GM12878 (cell line): ENCODE results near the gene DPH6. TPM values are rescaled to one million over a fixed set of nuclear protein-coding genes. Genes with fewer than 3 reads are reported as not detected.

ENCODE experiments used
- ATAC-seq: fragments of 200-7000 bp; cut with Tn5 transposase; 3 replicates; pipeline ENCODE4 v1.9.1; 2020; ENCODE audit warnings: mild to moderate bottlenecking, moderate library complexity
- BruUV-seq: library from RNA; stranded (reverse); fragments of 400-500 nt; replicated peaks from 2 replicates; lab custom pipeline; 2021; lab: Mats Ljungman, UMichigan
- CTCF ChIA-PET: fragments of 300-600 bp; sonication (Branson Sonifier 250); formaldehyde crosslinking; extraction: SDS; loops from one replicate; lab custom pipeline; 2021; ENCODE audit warnings: inconsistent platforms; lab: Yijun Ruan, JAX
- POLR2A ChIA-PET: fragments of 350-600 bp; formaldehyde crosslinking; extraction: SDS; loops from one replicate; lab custom pipeline; 2021; ENCODE audit warnings: inconsistent platforms; lab: Charles Lee
- RAD21 ChIA-PET: fragments of 300-600 bp; sonication (Branson Sonifier 250); formaldehyde crosslinking; loops from one replicate; lab custom pipeline; 2023; ENCODE audit warnings: antibody characterized with exemption; ENCODE audit not compliant: unreplicated experiment; lab: Charles Lee
- SMC1A ChIA-PET: fragments of 300-600 bp; sonication (Branson Sonifier 250); formaldehyde crosslinking; loops from one replicate; lab custom pipeline; 2023; ENCODE audit not compliant: unreplicated experiment, uncharacterized antibody; lab: Charles Lee
- DNase-seq: peaks from one replicate; pipeline ENCODE4 v3.0.0-alpha.2; 2011; ENCODE audit warnings: low read depth, low spot score
- FAIRE-seq: peaks from 3 replicates; lab custom pipeline; 2011; peaks lifted over from hg19 to GRCh38; lab: Jason Lieb, UNC
- H2AFZ ChIP-seq: 2 replicates; pipeline ENCODE4 v1.6.0; 2011; ENCODE audit warnings: low read depth, low read length, control low read depth; ENCODE audit not compliant: control insufficient read depth
- H3K27ac ChIP-seq: 2 replicates; pipeline ENCODE4 v1.5.1; 2011; ENCODE audit warnings: control low read depth; ENCODE audit not compliant: control insufficient read depth, insufficient read depth
- H3K27me3 ChIP-seq, 2 experiments: replicated peaks in 1 of 2; 2 replicates each; pipeline versions ENCODE4 v1.6.0 to v1.6.1; 2011; ENCODE audit warnings: low read length in 1 of 2; ENCODE audit not compliant: control insufficient read depth in 2 of 2, insufficient read depth in 2 of 2
- H3K36me3 ChIP-seq, 2 experiments: 2 replicates each; pipeline ENCODE4 v1.5.1; 2011; ENCODE audit warnings: low read length in 1 of 2; ENCODE audit not compliant: control insufficient read depth in 2 of 2, insufficient read depth in 2 of 2
- H3K4me1 ChIP-seq: 2 replicates; pipeline ENCODE4 v1.6.1; 2011; ENCODE audit warnings: mild to moderate bottlenecking, low read length, moderate library complexity, mixed read lengths; ENCODE audit not compliant: control insufficient read depth, insufficient read depth
- H3K4me2 ChIP-seq: 2 replicates; pipeline ENCODE4 v1.6.0; 2011; ENCODE audit warnings: control low read depth; ENCODE audit not compliant: control insufficient read depth, insufficient read depth
- H3K4me3 ChIP-seq: fragments of 200-600 bp; sonication (generic); 2 replicates; pipeline ENCODE4 v1.5.1; 2016
- H3K79me2 ChIP-seq: 2 replicates; pipeline ENCODE4 v1.6.0; 2011; ENCODE audit warnings: low read length; ENCODE audit not compliant: control insufficient read depth, insufficient read depth
- H3K9ac ChIP-seq: 2 replicates; pipeline ENCODE4 v1.8.0; 2011; ENCODE audit warnings: low read length, control low read depth, mixed read lengths; ENCODE audit not compliant: control insufficient read depth, insufficient read depth
- H3K9me3 ChIP-seq: replicated peaks from 3 replicates; pipeline ENCODE4 v1.5.1; 2011; ENCODE audit warnings: mild to moderate bottlenecking, low read length; ENCODE audit not compliant: control insufficient read depth, insufficient read depth
- H4K20me1 ChIP-seq: 2 replicates; pipeline ENCODE4 v1.6.0; 2011; ENCODE audit not compliant: control insufficient read depth, insufficient read depth
- ATF2 ChIP-seq: IDR thresholded peaks from 2 replicates; pipeline ENCODE4 v1.6.1; 2012; ENCODE audit warnings: low read length, inconsistent platforms
- ATF7 ChIP-seq: fragments of 450-650 bp; IDR thresholded peaks from 2 replicates; pipeline ENCODE4 v1.6.1; 2016; ENCODE audit warnings: low read depth, mild to moderate bottlenecking
- BMI1 ChIP-seq: fragments of 450-650 bp; IDR thresholded peaks from 2 replicates; pipeline ENCODE4 v1.6.1; 2016; ENCODE audit warnings: mild to moderate bottlenecking, moderate library complexity, borderline replicate concordance
- CREM ChIP-seq: IDR thresholded peaks from 2 replicates; pipeline ENCODE4 v1.6.1; 2014; ENCODE audit warnings: antibody characterized with exemption, low read depth
- GABPA ChIP-seq: IDR thresholded peaks from 2 replicates; pipeline ENCODE4 v1.6.1; 2014; ENCODE audit warnings: antibody characterized with exemption, low read depth, mild to moderate bottlenecking, inconsistent platforms
- MEF2B ChIP-seq: fragments of 450-650 bp; IDR thresholded peaks from 2 replicates; pipeline ENCODE4 v1.6.1; 2018; ENCODE audit warnings: mild to moderate bottlenecking, moderate library complexity; ENCODE audit not compliant: partially characterized antibody, poor library complexity, severe bottlenecking
- MLLT1 ChIP-seq: fragments of 450-650 bp; IDR thresholded peaks from 2 replicates; pipeline ENCODE4 v1.6.1; 2016; ENCODE audit warnings: mild to moderate bottlenecking
- MYB ChIP-seq: fragments of 150-350 bp; IDR thresholded peaks from 2 replicates; pipeline ENCODE4 v1.6.1; 2014; ENCODE audit warnings: mild to moderate bottlenecking, low read depth, low read length, borderline replicate concordance
- NR2C2 ChIP-seq: IDR thresholded peaks from 2 replicates; pipeline ENCODE4 v1.6.1; 2011; ENCODE audit warnings: borderline replicate concordance, low read depth; ENCODE audit not compliant: control insufficient read depth, insufficient read length
- PAX5 ChIP-seq: IDR thresholded peaks from 2 replicates; pipeline ENCODE4 v1.6.1; 2011; ENCODE audit warnings: low read depth, low read length, borderline replicate concordance
- SKIL ChIP-seq: fragments of 450-650 bp; IDR thresholded peaks from 2 replicates; pipeline ENCODE4 v1.6.1; 2017; ENCODE audit warnings: mild to moderate bottlenecking, low read depth, inconsistent platforms; ENCODE audit not compliant: poor library complexity, severe bottlenecking
- TARDBP ChIP-seq: IDR thresholded peaks from 2 replicates; pipeline ENCODE4 v1.6.1; 2016; ENCODE audit warnings: borderline replicate concordance
- TBL1XR1 ChIP-seq: IDR thresholded peaks from 2 replicates; pipeline ENCODE4 v1.6.1; 2012; ENCODE audit warnings: low read depth, low read length, improper control_type of control experiment
- USF2 ChIP-seq: IDR thresholded peaks from 2 replicates; pipeline ENCODE4 v1.6.1; 2011; ENCODE audit warnings: low read depth, low read length, improper control_type of control experiment, borderline replicate concordance
- ZBTB40 ChIP-seq: fragments of 450-650 bp; IDR thresholded peaks from 2 replicates; pipeline ENCODE4 v1.6.1; 2016; ENCODE audit warnings: mild to moderate bottlenecking, moderate library complexity, borderline replicate concordance
- WGBS: methylation state at CpG from one replicate; pipeline ENCODE4 v1.1.6; 2016; ENCODE audit warnings: low lambda C conversion rate; ENCODE audit not compliant: insufficient replicate concordance, insufficient coverage; ENCODE audit errors: missing lambda C conversion rate; 5-methylcytosine and 5-hydroxymethylcytosine counted together
- in situ Hi-C: fragments of 300-500 bp; cut with MboI; formaldehyde crosslinking; loops from 9 replicates; pipeline ENCODE4 v1.14.3; 2018; ENCODE audit warnings: mixed read lengths
- intact Hi-C: fragments of 100-400 bp; cut with micrococcal nuclease; formaldehyde crosslinking; loops from one replicate; pipeline ENCODE4 v1.14.2; 2022; ENCODE audit not compliant: unreplicated experiment
- polyA plus RNA-seq, 11 experiments: library from polyadenylated mRNA; depleted of rRNA in 4 of 11; unstranded in 6 of 11; stranded (reverse) in 5 of 11; fragments of >200 nt; fragmentation: Nextera tagmentation in 4 of 11; fragmentation: Illumina TruSeq in 1 of 11; extraction: Ambion mirVana in 4 of 11; extraction: Trizol in 1 of 11; gene quantifications; 1 replicate in 1 of 11; 2 replicates in 10 of 11; pipeline versions ENCODE4 v1.2.1 to v1.2.3, GENCODE V29; 2011 to 2016; ENCODE audit warnings: inconsistent platforms in 2 of 11, missing spikeins in 2 of 11, low read depth in 1 of 11
- total RNA-seq, 4 experiments: library from RNA; depleted of rRNA in 3 of 4; stranded (reverse); fragments of >200 nt in 3 of 4; fragmentation: Illumina TruSeq in 1 of 4; extraction: Trizol in 1 of 4; gene quantifications; 2 replicates each; pipeline versions ENCODE4 v1.2.1 to v1.2.3, GENCODE V29; 2013 to 2021

DPH6 gene
- total and polyA plus RNA-seq, 10 of the 15 experiments (the other 5 are each of a cell fraction or from before 2014, with no cell fraction given) = 9.0 to 68.5 (median 17.1) TPM

- POLR2A ChIA-PET = no interaction called here
- FAIRE-seq = no peak
- TF ChIP-seq PAX5 (no peak), NR2C2 (no peak), ATF2 (no peak), SKIL (no peak), MLLT1 (no peak), ATF7 (no peak), MEF2B (no peak), TARDBP (no peak), MYB (no peak), BMI1 (no peak), TBL1XR1 (no peak), GABPA (no peak), USF2 (no peak), ZBTB40 (no peak), CREM (no peak)
Observed at GRCh38 chr15:35561308-35561707, 15.3 kb upstream of the DPH6 start.

More at GRCh38 chr15:35561308-35561707, 15.3 kb upstream of the DPH6 start:
- in situ Hi-C loops (no loop called here), intact Hi-C loops (no loop called here)
- Histone ChIP-seq H3K4me3 (no peak overlapping the region), H3K27me3 (no peaks in the 10 kb centered on the region), H3K4me2 (no peak overlapping the region), H3K27ac (no peak overlapping the region), H2AFZ (no peak overlapping the region), H3K9me3 (no peaks in the 10 kb centered on the region), H3K79me2 (no peaks in the 10 kb centered on the region), H4K20me1 (no peaks in the 10 kb centered on the region), H3K36me3 (no peaks in the 10 kb centered on the region), H3K9ac (no peak overlapping the region), H3K4me1 (no peaks in the 10 kb centered on the region)
- WGBS = 96% methylated on average over 1 of the region's 1 CpG
- BruUV-seq = no TSS peak
- RAD21 ChIA-PET = no interaction called here
- DNase-seq = no peak
- ATAC-seq = no peak
- SMC1A ChIA-PET = no interaction called here
- CTCF ChIA-PET = no interaction called here
